Endothelial cell of umbilical vein (primary cell): Measurements from ENCODE around the gene MNS1. TPM values are rescaled to one million over a fixed set of nuclear protein-coding genes. Genes with fewer than 3 reads are reported as not detected.

ENCODE experiments used
- BruUV-seq: library from RNA; stranded (reverse); fragments of 400-500 nt; replicated peaks from 2 replicates; lab custom pipeline; 2021; lab: Mats Ljungman, UMichigan
- CTCF ChIA-PET: fragments of 300-600, 350-600 bp; sonication (Branson Sonifier 250); formaldehyde crosslinking; loops from one replicate; lab custom pipeline; 2021; ENCODE audit warnings: antibody characterized with exemption, inconsistent platforms; lab: Charles Lee
- POLR2A ChIA-PET: fragments of 300-600, 350-600 bp; sonication (Branson Sonifier 250); formaldehyde crosslinking; loops from one replicate; lab custom pipeline; 2021; ENCODE audit warnings: antibody characterized with exemption, inconsistent platforms; lab: Charles Lee
- DNase-seq: peaks from one replicate; pipeline ENCODE4 v3.0.0-alpha.2; 2011; ENCODE audit warnings: low read depth, low spot score
- FAIRE-seq: peaks from 2 replicates; lab custom pipeline; 2011; peaks lifted over from hg19 to GRCh38; lab: Jason Lieb, UNC
- H2AFZ ChIP-seq: 2 replicates; pipeline ENCODE4 v1.6.0; 2012; ENCODE audit warnings: low read depth, low read length, control low read depth, inconsistent platforms
- H3K27ac ChIP-seq: 2 replicates; pipeline ENCODE4 v1.5.1; 2011; ENCODE audit warnings: low read depth, mild to moderate bottlenecking, control low read depth, low read length, moderate library complexity; ENCODE audit not compliant: insufficient read depth
- H3K27me3 ChIP-seq, 2 experiments: 2 replicates each; pipeline versions ENCODE4 v1.6.0 to v1.6.1; 2011; ENCODE audit warnings: low read length in 2 of 2, mixed read lengths in 1 of 2; ENCODE audit not compliant: control insufficient read depth in 2 of 2, insufficient read depth in 2 of 2
- H3K36me3 ChIP-seq, 2 experiments: 2 replicates in 1 of 2; 3 replicates in 1 of 2; pipeline ENCODE4 v1.5.1; 2011; ENCODE audit warnings: low read length in 2 of 2, mild to moderate bottlenecking in 1 of 2, moderate library complexity in 1 of 2; ENCODE audit not compliant: control insufficient read depth in 2 of 2, insufficient read depth in 2 of 2; ENCODE audit errors: extremely low read depth in 1 of 2
- H3K4me1 ChIP-seq: 3 replicates; pipeline ENCODE4 v1.5.1; 2011; ENCODE audit warnings: mild to moderate bottlenecking, low read length; ENCODE audit not compliant: control insufficient read depth, insufficient read depth; ENCODE audit errors: extremely low read depth
- H3K4me2 ChIP-seq: 2 replicates; pipeline ENCODE4 v1.6.1; 2011; ENCODE audit warnings: low read length, control low read depth, mixed read lengths; ENCODE audit not compliant: insufficient read depth
- H3K4me3 ChIP-seq, 3 experiments: fragments of 200-600 bp in 1 of 3; sonication (generic), shearing (Covaris generic) in 1 of 3; replicated peaks in 1 of 3; 2 replicates each; pipeline ENCODE4 v1.5.1; 2011 to 2016; ENCODE audit warnings: control low read depth in 3 of 3, low read length in 3 of 3, mild to moderate bottlenecking in 2 of 3, inconsistent platforms in 1 of 3, low read depth in 1 of 3, moderate library complexity in 1 of 3; ENCODE audit not compliant: insufficient read depth in 1 of 3
- H3K79me2 ChIP-seq: 2 replicates; pipeline ENCODE4 v1.6.0; 2012; ENCODE audit warnings: low read length, inconsistent platforms; ENCODE audit not compliant: control insufficient read depth, insufficient read depth
- H3K9ac ChIP-seq: replicated peaks from 2 replicates; pipeline ENCODE3; 2011; ENCODE audit warnings: low read length, control low read depth; ENCODE audit not compliant: insufficient read depth; ENCODE audit errors: extremely low read depth
- H3K9me1 ChIP-seq: replicated peaks from 3 replicates; pipeline ENCODE4 v1.6.0; 2011; ENCODE audit warnings: mild to moderate bottlenecking, low read length; ENCODE audit not compliant: control insufficient read depth, insufficient read depth; ENCODE audit errors: extremely low read depth
- H3K9me3 ChIP-seq: replicated peaks from 2 replicates; pipeline ENCODE4 v1.5.1; 2012; ENCODE audit warnings: low read length, inconsistent platforms; ENCODE audit not compliant: control insufficient read depth, insufficient read depth
- H4K20me1 ChIP-seq: replicated peaks from 2 replicates; pipeline ENCODE3; 2011; ENCODE audit warnings: mild to moderate bottlenecking, low read length; ENCODE audit not compliant: control insufficient read depth, insufficient read depth; ENCODE audit errors: extremely low read depth
- EZH2 ChIP-seq: IDR thresholded peaks from 2 replicates; pipeline ENCODE4 v1.6.1; 2012; ENCODE audit warnings: borderline replicate concordance, low read depth, mild to moderate bottlenecking, moderate library complexity, low read length, inconsistent platforms; ENCODE audit not compliant: severe bottlenecking
- FOS ChIP-seq: IDR thresholded peaks from 2 replicates; pipeline ENCODE4 v1.6.1; 2011; ENCODE audit warnings: mild to moderate bottlenecking, low read length, moderate library complexity, borderline replicate concordance; ENCODE audit not compliant: insufficient read depth
- GATA2 ChIP-seq: IDR thresholded peaks from 2 replicates; pipeline ENCODE4 v1.7.0; 2011; ENCODE audit warnings: low read depth, mild to moderate bottlenecking, moderate library complexity, mixed read lengths, low read length; ENCODE audit not compliant: insufficient read length, insufficient read depth
- JUN ChIP-seq: IDR thresholded peaks from 2 replicates; pipeline ENCODE4 v1.6.1; 2011; ENCODE audit warnings: borderline replicate concordance, low read depth; ENCODE audit not compliant: insufficient read length, insufficient read depth
- MYC ChIP-seq: IDR thresholded peaks from one replicate; pipeline ENCODE4 v1.6.1; 2011; ENCODE audit warnings: mild to moderate bottlenecking, low read depth, low read length
- POLR2A ChIP-seq: IDR thresholded peaks from 2 replicates; pipeline ENCODE4 v1.6.1; 2012; ENCODE audit warnings: low read depth, mild to moderate bottlenecking, control low read depth, low read length
- POLR2AphosphoS5 ChIP-seq: IDR thresholded peaks from 2 replicates; pipeline ENCODE4 v1.6.1; 2012; ENCODE audit warnings: low read depth, mild to moderate bottlenecking, control low read depth, low read length, moderate library complexity; ENCODE audit not compliant: insufficient read depth
- dilution Hi-C: fragments of 300-500 bp; cut with MboI; formaldehyde crosslinking; loops from one replicate; pipeline ENCODE4 v1.15.0; 2019; ENCODE audit warnings: low sequenced_read_pairs; ENCODE audit not compliant: extremely low pct_ligation_motif_present
- intact Hi-C: fragments of 100-400 bp; cut with micrococcal nuclease; formaldehyde crosslinking; loops from one replicate; pipeline ENCODE4 v1.10.0; 2022
- polyA plus RNA-seq, 4 experiments: library from polyadenylated mRNA; depleted of rRNA in 3 of 4; stranded (reverse) in 3 of 4; unstranded in 1 of 4; fragments of >200 nt; gene quantifications; 2 replicates each; pipeline versions ENCODE4 v1.2.1 to v1.2.3, GENCODE V29; 2011 to 2012; ENCODE audit warnings: missing spikeins in 1 of 4
- total RNA-seq: library from RNA; stranded (reverse); gene quantifications from 2 replicates; pipeline ENCODE4 v1.2.3, GENCODE V29; 2021
- TF ChIP-seq, protein P1 (sequence below), 2 donors: IDR thresholded peaks; 1 replicate in 1 of 2; 2 replicates in 1 of 2; pipeline ENCODE4 v1.5.1; 2011; ENCODE audit warnings: low read length in 2 of 2, mild to moderate bottlenecking in 2 of 2, moderate library complexity in 2 of 2, control low read depth in 1 of 2, inconsistent platforms in 1 of 2, low read depth in 1 of 2; ENCODE audit not compliant: insufficient read depth in 1 of 2; ENCODE audit errors: extremely low read depth in 1 of 2
- TF ChIP-seq, protein P2 (sequence below): IDR thresholded peaks from 2 replicates; pipeline ENCODE4 v1.6.1; 2011; ENCODE audit not compliant: insufficient read depth, insufficient read length

Gene MNS1
- total and polyA plus RNA-seq, 2 donors (not counting 3 experiments of a cell fraction or from before 2014, with no cell fraction given): 0.25 to 2.6 TPM

GRCh38 chr15:56385908-56386307 lies 79.0 kb downstream of the MNS1 start:
- H3K27ac ChIP-seq: no peak overlapping the region
- DNase-seq (no peak), FAIRE-seq (no peak)
- intact Hi-C loops: no loop called here
- H3K27me3 ChIP-seq: no peaks in the 10 kb centered on the region
- H3K4me2 ChIP-seq: no peak overlapping the region
- ChIA-PET CTCF (no interaction called here), POLR2A (no interaction called here)
- no peak overlapping the region for H2AFZ ChIP-seq
- dilution Hi-C loops: no loop called here
- no peaks in the 10 kb centered on the region for H3K4me1 ChIP-seq
- H3K4me3 ChIP-seq: no peak overlapping the region
- no peak for TF ChIP-seq POLR2AphosphoS5
- H3K9ac ChIP-seq: no peak overlapping the region
- no peaks in the 10 kb centered on the region for H3K79me2 ChIP-seq
- H3K9me3 ChIP-seq: no peaks in the 10 kb centered on the region
- H4K20me1 ChIP-seq: no peaks in the 10 kb centered on the region
- no peaks in the 10 kb centered on the region for H3K9me1 ChIP-seq
- no TSS peak for BruUV-seq
- no peaks in the 10 kb centered on the region for H3K36me3 ChIP-seq

DNA sequence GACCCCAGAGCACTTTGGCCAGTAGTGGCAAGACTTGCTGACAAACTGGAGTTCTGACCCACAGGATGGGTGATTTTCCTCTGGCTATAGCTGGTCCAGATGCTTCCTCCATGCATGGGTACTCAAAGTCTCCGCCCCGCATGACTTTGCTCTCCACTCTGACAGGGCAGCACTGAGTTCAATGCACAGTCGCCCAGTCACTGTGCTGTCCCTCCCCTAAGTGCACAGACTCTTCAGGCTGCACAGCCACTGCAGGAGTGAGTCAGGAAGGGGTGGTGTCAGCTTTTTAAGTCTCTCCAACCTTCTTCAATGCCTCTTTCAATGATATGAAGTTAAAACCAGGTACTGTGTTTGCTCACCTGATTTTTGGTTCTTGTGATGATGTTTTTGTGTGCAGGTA lies 81.9 kb downstream of the MNS1 start:
- no peak overlapping the region for H2AFZ ChIP-seq
- H3K9ac ChIP-seq: no peak overlapping the region
- no TSS peak for BruUV-seq
- ChIA-PET CTCF (no interaction called here), POLR2A (no interaction called here)
- H4K20me1 ChIP-seq: no peaks in the 10 kb centered on the region
- no peaks in the 10 kb centered on the region for H3K9me1 ChIP-seq
- FAIRE-seq: no peak
- dilution Hi-C loops (no loop called here), intact Hi-C loops (no loop called here)
- DNase-seq: no peak
- H3K4me3 ChIP-seq: no peak overlapping the region
- no peak overlapping the region for H3K27ac ChIP-seq
- no peaks in the 10 kb centered on the region for H3K4me1 ChIP-seq
- H3K4me2 ChIP-seq: no peak overlapping the region
- H3K9me3 ChIP-seq: no peaks in the 10 kb centered on the region
- TF ChIP-seq, protein P1, sequence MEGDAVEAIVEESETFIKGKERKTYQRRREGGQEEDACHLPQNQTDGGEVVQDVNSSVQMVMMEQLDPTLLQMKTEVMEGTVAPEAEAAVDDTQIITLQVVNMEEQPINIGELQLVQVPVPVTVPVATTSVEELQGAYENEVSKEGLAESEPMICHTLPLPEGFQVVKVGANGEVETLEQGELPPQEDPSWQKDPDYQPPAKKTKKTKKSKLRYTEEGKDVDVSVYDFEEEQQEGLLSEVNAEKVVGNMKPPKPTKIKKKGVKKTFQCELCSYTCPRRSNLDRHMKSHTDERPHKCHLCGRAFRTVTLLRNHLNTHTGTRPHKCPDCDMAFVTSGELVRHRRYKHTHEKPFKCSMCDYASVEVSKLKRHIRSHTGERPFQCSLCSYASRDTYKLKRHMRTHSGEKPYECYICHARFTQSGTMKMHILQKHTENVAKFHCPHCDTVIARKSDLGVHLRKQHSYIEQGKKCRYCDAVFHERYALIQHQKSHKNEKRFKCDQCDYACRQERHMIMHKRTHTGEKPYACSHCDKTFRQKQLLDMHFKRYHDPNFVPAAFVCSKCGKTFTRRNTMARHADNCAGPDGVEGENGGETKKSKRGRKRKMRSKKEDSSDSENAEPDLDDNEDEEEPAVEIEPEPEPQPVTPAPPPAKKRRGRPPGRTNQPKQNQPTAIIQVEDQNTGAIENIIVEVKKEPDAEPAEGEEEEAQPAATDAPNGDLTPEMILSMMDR (IDR thresholded peaks at IDR 0.05; ENCODE audit: extremely low read depth in 1 of 2, insufficient read depth in 1 of 2, low read depth in 1 of 2, low read length in 2 of 2): no peak
- TF ChIP-seq EZH2 (no peak), MYC (no peak), GATA2 (no peak), POLR2AphosphoS5 (no peak), POLR2A (no peak), JUN (no peak), FOS (no peak)
- TF ChIP-seq, protein P2, sequence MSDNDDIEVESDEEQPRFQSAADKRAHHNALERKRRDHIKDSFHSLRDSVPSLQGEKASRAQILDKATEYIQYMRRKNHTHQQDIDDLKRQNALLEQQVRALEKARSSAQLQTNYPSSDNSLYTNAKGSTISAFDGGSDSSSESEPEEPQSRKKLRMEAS: no peak
- no peaks in the 10 kb centered on the region for H3K36me3 ChIP-seq
- no peaks in the 10 kb centered on the region for H3K79me2 ChIP-seq
- H3K27me3 ChIP-seq: no peaks in the 10 kb centered on the region
